IPS-NIHi7 (cell line): ENCODE results near the gene PAK6.
A peak's percentile ranks its signal among the peaks of the same experiment; 100 is the strongest.

Experiments
- DNase-seq: peaks from one replicate; pipeline ENCODE4 v3.0.0; 2012; ENCODE audit warnings: mixed read lengths; ENCODE audit errors: extremely low spot score

Gene PAK6

GRCh38 chr15:40241269-40242212, 2.7 kb downstream of the PAK6 start:
- no peak for DNase-seq

GRCh38 chr15:40242213-40242599, 3.3 kb downstream of the PAK6 start:
- no peak for DNase-seq

- no peak for DNase-seq
These were observed 3.7 kb downstream of the PAK6 start for GRCh38 chr15:40242601-40243000.

- DNase-seq: no peak
These were observed 4.4 kb downstream of the PAK6 start for GRCh38 chr15:40243126-40243810.

GRCh38 chr15:40244961-40245523, 6.2 kb downstream of the PAK6 start:
- DNase-seq: no peak

GRCh38 chr15:40245666-40246450, 7.0 kb downstream of the PAK6 start:
- no peak for DNase-seq

GRCh38 chr15:40246496-40247280, 7.8 kb downstream of the PAK6 start:
- DNase-seq: no peak

- DNase-seq: no peak
These were observed 8.6 kb downstream of the PAK6 start for GRCh38 chr15:40247406-40247971.

GRCh38 chr15:40248006-40248783, 9.3 kb downstream of the PAK6 start:
- no peak for DNase-seq

- no peak for DNase-seq
These were observed 10.8 kb downstream of the PAK6 start for GRCh38 chr15:40249477-40250303.

- DNase-seq: no peak
These were observed 11.4 kb downstream of the PAK6 start for GRCh38 chr15:40250304-40250656.

GRCh38 chr15:40250771-40251483, 12.1 kb downstream of the PAK6 start:
- no peak for DNase-seq

- no peak for DNase-seq
These were observed 12.8 kb downstream of the PAK6 start for GRCh38 chr15:40251486-40252140.

- no peak for DNase-seq
These were observed 13.2 kb downstream of the PAK6 start for GRCh38 chr15:40252141-40252437.

GRCh38 chr15:40252438-40253166, 13.7 kb downstream of the PAK6 start:
- DNase-seq: peak; percentile 49

GRCh38 chr15:40253167-40253790, 14.4 kb downstream of the PAK6 start:
- DNase-seq: no peak

GRCh38 chr15:40254452-40254851, 15.6 kb downstream of the PAK6 start:
- DNase-seq: no peak
